Non-pigmented ciliary epithelial cell (primary cell): ENCODE measurements around the gene VSTM2B.

ENCODE experiments used
- DNase-seq: peaks from one replicate; pipeline ENCODE4 v3.0.0-alpha.2; 2010; ENCODE audit warnings: low read depth

Gene VSTM2B

DNA sequence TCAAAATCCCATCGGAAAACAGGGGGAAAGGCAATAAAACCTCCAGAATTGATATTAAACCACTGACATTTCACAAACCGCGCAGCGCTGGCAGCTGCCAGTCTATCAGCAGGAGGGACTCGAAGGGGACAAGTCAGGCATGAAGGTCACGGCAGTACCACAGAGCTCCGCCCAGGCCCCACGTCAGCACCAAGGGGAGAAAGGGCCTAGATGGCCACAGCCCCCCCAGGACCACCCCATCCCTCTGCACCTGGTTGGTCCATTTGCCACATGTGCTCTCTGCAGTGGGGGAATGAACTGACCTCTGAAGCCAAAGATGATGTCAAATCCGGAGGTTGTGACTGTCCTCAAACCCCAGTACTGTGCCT lies 9.5 kb upstream of the VSTM2B start:
- DNase-seq: no peak

DNA sequence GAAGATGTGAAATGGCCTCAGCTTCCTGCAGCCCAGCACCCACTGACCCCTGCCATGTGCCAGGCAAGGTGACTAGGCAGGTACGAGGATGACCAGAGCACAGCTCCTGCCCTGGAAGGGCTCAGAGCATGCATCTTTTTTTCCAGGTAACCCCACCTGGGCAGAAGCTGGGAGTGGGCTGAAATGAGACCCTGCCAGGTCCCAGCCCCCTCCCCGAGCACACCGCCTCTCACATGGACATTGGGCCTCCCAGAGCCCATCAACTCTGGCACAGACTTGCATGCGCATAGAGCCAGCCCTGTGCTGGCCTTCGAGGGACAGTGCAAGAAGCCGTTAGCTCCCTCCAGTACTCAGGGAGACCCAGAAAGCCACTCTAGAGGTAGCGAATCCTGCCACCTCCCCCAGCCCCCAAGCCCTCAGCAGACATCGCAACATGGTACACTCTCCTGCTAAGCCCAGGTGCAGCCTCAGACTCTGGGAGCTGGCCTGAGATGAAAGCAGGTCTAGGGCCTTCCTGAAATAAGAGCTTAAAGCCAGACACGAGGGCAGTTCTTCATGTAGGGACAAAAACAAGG lies 8.9 kb upstream of the VSTM2B start:
- no peak for DNase-seq

DNA sequence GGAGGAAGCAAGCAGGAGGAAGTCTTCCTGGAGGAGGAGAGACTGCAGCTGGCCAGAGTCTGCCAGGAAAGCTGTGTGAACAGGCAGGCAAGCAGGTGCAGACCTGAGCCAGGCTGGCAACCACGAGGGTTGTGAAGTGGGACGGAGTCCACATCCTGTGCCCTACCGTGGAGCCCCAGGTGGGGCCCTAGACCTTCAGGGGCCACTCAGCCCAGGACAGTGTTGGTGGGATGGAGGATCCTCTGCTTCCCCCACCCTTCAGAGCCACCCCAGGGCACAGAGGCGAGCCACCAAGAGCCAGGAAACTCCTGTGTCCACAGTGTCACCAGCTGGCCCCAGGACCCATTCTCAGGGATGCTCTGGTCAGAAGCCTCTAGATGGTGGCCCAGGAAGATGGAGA lies 8.4 kb upstream of the VSTM2B start:
- no peak for DNase-seq

DNA sequence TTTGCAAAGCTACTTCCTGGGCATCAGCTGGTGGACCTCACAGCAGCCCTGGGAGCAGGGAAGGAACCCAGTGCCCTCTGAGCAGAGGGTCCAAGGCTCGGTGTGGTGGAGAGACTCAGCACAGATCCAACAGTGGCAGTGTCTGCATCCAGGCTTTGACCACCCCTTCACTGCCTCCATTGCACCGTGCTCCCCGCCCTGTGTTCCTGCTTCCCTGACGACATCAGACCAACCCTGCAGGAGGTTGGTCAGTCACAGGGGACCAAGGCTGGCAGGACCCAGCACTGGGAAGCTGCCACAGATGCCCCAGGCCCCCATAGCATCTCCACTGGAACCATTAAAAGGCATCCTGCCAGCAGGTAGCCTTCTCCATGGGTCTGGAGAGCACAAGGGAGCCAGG lies 7.8 kb upstream of the VSTM2B start:
- no peak for DNase-seq

DNA sequence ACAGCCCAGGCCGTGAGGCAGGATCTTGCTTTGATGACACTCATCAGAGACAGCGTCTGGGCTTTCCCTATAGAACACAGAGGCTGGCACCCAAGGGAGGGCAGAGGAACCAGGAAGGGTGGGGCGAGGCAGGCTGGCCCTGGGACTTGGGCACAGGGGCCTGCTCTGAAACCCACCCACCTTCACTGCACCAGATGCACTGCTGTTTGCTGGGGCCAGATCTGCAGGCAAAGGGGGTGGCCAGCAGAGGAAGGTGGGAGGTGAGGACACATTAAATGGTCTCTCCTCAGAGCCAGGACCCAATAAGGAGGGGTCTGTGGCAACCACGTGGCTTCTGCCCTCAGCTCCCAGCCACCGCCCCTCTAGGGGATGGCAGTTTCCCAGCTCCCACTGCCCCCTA lies 6.6 kb upstream of the VSTM2B start:
- no peak for DNase-seq

DNA sequence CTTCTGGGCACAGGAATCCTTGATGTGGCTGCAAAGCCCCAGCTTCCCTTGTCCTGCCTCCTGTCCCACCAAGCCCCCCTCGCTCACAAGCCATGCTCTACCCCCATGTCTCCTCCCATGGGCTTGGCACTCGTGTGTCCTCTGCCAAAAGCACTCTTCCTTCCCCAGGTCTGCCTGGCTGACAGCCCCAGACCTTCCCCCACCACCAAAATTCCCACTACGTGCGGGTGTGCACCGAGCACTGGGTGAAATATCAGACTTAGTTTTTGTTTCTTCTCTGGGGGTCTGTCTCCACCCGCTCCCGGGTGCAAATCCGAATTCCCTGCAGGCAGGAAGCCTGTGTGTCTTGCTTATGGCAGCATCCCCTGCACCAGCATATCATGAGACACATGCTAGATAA lies 5.9 kb upstream of the VSTM2B start:
- no peak for DNase-seq

DNA sequence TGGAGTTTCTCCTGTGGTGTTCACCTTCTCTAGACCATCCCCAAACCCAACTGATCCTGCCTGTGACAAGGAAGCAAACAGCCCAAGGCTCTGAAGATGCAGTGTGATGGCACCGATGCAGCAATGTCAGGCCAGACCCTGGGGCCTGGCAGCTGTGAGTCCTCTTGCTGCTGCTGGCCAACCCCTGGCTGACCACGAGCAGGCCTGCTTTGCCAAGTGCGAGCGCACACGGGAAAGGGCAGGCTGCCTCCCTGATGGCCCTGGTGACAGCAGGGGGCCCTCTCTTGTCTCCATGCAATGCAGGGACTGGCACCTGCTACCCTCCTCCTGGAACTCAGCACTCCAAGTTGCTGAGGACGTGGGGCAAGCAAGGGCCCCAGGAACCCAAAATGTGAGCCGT lies 5.4 kb upstream of the VSTM2B start:
- no peak for DNase-seq

DNA sequence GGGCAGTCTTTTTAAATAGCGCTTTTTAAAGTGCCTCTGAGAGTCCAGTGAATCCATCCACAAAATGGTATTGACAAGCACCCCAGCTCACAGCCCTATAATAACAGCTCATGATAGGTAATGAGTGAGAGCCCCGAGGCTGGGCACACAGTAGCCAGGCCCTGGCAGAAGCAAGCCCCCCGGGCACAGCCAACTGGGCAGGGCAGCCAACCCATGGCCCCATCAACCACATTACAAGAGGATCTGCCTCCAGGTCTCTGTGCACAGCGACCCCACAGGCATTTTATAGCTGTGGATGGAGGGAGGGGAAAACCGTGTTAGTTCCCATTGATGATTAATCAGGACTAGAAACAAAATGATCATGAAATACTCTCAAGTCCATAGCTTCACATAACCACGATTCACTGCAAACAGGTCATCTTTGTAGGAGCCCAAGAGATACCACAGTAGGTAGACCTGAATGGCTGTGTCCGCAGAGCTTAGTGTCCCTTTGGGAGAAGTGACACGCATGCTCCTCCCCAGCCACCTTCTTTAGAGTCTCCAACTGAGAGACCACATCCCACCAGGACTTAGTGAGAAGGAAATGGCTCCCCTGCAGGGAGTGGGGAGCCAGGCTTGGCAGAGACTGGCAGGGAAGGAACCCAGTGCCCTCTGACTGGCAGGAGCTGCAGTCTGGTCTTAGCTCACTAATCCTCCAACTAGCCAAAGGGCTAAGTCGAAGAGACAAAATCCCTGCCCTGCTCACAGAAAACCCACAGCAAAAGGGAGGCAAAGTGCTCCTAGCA lies 4.3 kb upstream of the VSTM2B start:
- DNase-seq: no peak

DNA sequence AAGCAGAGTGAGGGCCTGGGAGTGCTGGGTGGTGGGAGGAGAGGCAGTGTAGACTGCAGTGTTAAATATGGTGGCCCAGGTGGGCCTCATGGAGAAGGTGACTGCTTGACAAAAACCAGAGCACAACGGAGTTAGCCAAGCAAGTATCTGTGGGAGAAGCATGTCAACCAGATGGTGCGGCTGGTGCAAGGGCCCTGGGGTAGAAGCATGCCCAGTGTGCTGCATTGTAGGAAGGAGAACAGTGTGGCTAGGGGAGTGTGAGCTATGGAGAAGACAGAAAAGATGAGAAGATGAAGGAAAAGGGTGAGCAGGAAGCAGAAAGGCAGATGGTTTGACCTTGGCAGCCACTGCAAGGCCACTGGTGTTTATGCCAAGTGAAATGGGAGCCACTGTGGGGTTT lies 2.2 kb upstream of the VSTM2B start:
- no peak for DNase-seq

DNA sequence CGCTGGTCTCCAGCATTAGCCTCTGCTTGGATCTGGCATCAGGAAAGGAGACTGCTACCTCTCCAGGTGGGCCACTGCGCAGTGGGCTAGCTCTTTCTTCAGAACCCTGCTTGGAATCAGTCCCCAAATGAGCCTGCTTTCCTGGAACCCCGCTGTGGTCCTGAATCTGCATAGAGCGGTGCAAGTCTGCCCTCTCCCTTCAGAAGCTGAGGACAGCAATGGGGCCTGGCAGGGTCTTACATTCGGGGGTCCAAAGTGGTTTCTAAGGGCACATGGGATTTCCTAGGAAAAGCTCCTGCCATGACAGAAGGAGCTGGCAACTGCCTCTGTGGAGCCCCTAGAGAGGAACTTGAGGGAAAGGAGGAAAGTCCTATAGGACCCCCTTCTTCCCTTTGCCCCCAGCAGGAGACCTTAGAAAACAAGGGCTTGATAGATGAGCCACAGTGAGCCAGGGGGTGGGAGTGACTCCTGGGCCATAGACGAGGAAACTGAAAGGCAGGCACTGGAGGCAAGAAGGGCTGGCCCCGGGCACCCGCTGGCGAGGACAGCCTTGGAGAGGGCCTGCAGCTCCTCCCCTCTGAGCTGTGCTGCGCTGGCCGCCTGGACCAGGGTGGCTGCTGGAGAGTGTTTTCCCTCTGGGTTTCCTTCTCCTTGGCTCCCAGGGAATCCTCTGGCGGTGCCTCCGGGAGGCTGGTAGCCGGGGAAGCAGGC lies 1.4 kb upstream of the VSTM2B start:
- DNase-seq: no peak

DNA sequence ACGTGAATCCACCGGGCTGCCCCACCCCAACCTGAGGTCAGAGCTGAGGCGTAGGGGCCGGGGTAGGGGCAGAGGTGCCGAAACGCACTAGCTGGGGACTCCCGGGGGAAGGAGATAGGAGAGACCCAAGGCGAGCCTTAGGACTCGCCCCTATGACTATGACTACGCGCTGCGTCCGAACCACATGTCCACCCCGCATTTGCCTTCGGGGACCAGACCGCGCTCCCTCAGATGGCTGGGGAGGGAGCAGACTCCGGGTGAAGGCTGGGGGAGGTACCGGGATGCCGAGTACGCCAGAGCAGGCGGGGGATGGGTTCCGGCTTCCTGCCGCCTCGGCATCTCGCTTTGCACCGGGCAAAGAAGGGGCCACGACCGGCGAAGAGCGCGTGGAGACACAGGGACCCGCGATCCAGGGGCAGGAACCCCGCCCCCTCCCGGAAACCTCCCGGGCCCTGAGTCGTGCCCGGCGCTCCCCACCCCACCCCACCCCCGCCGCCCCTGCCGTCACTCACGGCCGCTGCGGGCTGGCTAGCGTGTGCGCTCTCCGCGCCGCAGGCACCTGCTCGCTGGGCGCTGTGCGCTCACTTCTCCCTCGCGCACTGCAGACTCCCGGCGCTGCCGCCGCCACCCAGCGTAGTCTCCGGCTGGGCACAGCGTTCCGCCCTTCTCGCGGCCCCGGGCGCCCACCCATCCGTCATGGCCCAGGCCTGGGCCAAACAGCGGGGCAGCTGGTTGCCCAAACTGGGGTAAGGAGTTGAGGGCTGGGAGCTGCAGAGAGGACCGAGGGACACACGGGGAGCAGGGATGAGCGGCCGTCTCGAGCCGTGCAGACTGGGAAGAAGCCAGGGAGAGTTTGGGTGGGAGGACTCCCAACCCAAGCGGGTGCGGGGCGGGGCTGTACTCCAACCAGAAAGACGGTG lies 622 bp upstream of the VSTM2B start:
- DNase-seq: no peak

DNA sequence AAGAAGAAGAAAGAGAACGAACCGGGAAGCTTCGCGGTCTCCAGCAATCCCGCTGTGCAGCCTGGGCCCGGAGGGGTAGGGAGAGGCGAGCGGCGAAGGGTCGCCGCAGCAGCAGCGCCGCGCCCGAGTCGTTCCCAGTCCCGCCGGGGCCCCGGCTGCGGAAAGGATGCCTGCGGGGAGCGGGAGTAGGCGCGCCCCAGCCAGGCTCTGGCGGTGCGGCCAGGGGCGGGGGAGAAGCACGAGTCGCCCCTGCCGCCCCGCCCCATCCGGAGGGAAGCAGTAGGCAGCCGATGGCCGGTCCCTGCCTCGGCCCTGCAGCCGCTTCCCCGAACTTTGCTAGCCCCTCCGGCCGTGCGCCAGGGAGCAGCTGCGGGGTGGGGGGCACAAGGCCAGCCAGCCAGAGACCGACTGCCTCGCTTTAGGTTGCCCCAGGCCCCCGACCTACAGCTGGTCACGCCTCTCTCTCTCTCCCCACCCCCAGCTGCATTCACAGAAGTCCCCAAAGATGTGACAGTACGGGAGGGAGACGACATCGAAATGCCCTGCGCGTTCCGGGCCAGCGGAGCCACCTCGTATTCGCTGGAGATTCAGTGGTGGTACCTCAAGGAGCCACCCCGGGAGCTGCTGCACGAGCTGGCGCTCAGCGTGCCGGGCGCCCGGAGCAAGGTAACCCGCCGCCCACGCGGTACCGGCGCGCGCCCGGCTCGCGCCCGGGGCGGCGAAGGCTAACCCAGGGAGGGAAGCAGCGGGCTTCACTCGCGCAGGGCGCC lies 1.1 kb downstream of the VSTM2B start:
- no peak for DNase-seq

DNA sequence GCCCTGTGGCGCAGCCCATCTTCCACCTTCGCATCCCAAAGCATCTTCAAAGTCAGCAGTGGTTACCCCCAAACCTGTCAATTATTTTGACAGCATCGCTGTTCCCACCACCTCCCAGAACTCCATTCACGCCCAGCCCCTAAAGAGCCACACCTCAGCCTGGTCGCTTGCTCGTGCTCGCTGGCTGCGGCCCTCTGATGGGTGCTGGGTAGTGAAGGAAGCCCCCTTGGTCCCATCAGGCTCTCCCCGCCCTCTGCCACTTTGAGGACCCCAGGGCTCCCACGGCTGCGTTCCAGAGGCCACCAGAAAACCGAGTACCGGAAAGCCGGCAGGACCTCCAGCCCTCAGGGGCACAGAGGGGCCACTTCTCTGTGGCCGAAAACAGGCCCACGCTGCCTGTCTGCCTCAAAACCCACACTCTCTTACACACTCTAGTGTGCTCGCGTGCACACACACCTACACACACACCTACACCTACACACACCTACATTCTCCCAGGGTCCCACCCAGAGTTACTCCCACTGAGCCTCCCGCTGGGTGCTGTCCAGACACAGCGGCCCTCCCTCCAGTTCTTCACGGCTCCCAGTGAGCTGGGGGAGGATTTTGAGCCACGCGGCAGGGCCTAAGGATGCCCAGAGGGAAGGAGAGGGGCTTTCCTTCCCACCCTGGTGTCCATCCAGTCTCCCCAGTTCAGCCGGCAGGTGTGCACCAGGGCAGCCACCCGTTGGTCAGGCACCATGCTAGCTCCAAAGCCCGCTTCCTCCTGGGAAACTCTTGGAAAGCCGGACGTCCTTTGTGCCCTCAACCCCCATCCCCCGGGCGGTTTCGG lies 1.9 kb downstream of the VSTM2B start:
- DNase-seq: no peak

DNA sequence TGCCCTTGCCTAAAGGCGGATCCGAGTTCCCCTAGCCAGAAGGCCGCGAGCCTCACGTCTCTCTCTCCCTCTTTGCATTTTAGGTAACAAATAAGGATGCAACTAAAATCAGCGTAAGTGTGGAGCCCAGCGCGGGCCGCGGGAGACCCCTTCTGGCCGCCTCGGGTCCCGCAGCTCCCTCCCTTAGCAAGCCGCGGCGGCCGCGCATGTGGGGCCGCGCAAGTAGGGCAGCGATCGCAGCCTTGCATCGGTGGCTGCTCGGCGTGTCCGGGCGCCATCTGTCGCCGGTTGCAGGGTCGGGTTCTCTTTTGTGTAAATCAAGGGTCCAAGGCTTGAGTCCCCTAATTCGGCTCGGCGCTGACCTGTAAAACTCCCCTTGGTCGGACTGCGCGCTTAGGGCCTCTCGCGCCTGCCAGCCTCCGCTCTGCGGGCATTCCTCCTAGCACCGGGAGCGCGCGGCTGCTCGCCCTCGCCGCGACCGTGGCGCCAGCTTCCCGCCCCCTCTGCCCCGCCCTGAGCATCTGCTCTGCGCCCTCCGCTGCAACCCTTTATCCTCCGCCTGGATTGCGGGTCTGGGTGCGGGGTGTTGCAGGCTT lies 2.7 kb downstream of the VSTM2B start:
- peak; percentile 6 for DNase-seq

DNA sequence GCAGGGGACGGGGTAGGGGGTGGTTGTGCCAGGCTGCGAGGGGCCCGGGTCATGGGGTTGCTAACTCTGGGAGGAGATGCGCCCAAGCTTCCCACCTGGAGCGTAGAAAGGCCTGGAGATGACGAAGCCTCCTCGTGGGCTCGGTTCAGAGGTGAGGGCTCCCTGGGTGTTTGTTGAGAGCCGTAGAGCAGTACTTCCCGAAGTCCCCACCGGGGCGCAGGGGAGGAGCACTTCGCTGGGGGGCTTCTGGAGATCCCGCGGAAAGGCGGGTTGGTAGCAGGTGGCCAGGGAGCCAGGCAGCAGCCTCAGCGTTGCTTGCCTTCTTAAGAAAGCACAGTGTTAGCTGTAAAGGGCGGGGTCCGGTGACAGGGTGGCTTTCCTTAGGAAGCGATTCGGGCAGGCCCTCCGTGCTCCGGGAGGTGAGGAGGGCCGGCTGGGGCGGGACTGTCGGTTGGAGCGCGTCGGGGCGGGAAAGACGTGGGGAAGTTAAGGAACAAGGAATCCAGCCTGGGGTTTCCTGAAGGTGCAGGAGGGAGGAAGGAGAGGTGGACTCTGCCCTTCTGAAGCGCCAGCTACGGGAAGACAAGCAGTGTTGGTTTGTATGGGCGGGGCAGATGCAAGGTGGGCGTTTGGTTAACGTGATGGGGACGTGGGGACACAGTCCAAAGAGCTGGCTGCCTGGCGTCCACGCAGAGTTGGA lies 3.3 kb downstream of the VSTM2B start:
- no peak for DNase-seq

DNA sequence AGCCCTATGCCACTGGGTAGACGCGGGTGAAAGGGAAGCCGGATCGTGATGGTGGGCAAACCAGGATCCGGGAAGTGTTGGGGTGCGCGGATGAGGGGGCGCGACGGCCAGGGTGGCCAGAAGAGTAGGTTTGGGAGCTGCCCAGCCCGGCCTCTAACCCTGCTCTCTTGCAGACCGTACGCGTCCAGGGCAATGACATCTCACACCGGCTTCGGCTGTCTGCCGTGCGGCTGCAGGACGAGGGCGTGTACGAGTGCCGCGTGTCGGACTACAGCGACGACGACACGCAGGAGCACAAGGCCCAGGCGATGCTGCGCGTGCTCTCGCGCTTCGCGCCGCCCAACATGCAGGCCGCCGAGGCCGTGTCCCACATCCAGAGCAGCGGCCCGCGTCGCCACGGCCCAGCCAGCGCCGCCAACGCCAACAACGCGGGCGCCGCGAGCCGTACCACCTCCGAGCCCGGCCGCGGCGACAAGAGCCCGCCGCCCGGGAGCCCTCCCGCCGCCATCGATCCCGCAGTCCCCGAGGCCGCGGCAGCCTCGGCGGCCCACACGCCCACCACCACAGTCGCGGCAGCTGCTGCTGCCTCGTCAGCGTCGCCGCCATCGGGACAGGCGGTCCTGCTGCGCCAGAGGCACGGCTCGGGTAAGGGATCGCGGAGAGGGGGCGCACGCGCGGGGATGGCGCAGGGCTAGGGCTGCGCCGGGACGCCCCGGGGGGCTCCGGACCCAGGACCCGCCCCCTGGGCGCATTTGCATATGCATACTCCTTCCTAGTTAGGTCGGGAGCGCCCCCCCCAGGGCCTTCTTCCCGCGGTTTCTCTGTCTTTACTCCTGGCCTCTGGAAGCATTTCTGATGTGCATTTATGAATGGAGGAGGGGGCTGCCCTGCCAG lies 4.1 kb downstream of the VSTM2B start:
- DNase-seq: no peak

DNA sequence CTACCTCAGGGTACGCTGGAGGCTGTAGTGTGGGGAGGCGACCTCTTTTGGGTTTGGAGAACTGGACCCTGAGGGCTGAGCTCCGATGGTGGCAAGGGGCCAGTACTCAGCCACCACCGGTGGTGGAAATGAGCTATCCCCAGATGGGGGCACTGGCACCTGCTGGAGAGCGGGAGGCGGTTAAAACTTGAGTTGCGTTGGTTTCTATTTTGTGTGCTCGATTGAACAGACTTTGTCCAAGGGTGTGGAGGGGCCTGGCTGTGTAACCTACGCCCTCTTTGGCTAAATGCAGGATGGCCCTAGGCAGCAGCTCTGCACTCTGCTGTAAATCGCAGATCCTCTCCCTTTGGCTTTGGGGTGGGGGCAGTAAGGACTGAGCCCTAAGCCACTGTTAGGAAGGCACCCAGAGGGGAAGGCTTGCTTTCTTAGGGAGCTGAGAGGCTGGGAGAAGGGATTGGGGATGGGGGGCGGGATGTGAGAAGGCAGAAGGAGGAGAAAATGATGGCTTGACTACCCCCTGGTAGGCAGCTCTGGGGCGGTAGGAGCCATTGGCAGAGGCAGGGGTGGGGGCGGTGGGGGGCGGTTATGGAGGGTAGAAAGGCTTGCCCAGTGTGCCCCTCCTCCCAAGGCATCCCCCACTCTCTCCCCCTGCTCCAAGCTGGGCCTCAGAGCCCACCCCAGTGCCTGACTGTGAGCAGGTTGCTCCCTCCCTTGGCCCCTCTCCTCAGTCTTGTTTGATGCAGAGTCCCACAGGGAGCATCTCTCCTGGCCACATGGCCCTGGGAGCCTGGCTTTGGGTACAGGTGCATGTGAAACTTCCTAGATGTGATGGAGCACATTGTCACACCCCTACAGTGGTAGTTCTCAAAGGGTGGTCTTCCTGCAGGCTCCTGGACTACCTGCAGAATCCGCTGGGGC lies 5.0 kb downstream of the VSTM2B start:
- no peak for DNase-seq
